GM19193 (cell line): ENCODE data around the gene BLOC1S3.

ENCODE experiments used
- POLR2A ChIP-seq: IDR thresholded peaks from 4 replicates; pipeline ENCODE4 v1.6.1; 2011; ENCODE audit not compliant: insufficient read depth, insufficient read length; ENCODE audit errors: extremely low read depth

Gene BLOC1S3

DNA sequence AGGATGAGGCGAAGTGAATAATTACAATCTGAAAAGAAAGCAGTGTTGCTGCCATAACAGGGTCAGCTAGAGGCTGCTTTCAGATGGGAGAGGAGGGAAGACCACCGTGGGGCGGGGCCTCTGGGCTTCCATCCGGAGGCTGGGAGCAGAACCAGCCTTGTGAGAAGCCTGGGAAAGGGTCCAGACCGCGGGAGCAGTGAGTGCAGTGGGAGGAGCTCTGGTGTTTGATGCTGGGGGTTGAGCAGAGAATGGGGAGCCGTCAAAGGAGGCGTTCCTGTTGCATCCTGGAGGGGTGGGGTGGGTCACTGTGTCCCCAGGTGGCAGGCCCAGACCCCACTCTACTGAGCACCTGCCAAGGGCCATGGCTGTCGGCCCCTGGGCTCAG, 35.9 kb upstream of the BLOC1S3 start:
- TF ChIP-seq POLR2A, result no peak

DNA sequence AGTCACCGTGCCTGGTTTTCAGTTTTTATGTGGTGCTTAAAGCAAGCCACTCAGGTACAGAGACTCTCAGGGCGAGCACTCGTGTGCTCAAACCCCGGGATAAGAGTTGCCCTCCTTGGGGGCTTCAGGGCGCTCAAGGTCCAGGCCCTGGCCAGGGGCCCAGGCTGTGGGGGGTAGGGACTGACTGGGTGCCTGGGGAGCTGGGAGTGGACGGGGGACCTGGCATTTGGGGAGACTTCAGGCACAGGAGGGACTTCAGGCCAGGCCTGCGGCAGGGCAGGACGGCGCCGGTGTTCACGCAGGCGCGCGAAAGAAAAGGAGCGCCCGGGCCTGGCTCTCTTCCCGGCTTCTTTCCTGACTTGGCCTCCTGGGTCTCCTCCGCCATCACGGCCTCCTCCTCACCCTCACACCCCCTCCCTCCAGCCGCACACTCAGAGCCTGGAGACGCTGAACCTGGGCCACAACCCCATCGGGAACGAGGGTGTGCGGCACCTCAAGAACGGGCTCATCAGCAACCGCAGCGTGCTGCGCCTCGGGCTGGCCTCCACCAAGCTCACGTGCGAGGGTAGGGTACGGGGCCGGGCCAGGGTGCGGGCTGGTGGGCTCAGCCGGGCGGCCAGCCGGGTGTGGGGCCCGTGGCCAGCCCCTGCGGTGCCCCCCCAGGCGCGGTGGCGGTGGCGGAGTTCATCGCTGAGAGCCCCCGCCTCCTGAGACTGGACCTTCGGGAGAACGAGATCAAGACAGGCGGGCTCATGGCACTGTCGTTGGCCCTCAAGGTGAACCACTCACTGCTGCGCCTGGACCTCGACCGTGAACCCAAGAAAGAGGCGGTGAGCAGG, 33.9 kb upstream of the BLOC1S3 start:
- no peak for TF ChIP-seq POLR2A

DNA sequence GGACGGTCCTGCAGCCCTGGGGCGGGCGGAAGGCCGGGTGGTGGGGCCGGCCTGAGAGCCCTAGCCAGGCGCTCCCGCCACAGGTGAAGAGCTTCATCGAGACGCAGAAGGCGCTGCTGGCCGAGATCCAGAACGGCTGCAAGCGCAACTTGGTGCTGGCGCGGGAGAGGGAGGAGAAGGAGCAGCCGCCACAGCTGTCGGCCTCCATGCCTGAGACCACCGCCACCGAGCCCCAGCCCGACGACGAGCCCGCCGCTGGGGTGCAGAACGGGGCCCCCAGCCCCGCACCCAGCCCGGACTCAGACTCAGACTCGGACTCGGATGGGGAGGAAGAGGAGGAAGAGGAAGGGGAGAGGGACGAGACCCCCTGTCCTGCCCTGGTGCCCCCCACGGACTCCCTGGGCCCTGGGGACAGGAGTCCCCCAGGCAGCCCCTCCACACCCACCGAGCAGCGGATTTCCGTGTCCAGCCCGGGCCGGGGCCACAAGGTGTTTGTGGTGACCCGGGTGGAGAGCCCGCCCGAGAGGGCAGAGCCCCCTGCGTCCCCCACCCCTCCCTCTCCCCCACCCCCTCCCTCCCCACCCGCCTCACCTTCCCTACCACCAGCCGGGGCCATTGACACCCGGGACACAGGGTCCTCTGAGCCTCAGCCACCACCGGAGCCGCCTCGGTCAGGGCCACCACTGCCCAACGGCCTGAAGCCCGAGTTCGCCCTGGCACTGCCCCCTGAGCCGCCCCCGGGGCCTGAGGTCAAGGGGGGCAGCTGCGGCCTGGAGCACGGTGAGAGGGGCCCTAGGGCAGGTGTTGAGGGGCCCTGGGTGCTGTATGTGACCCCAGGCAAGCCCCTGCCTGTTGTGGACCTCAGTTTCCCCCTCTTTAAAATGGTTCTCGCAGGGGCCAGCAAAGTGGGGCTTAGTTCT, 33.1 kb upstream of the BLOC1S3 start:
- TF ChIP-seq POLR2A, result no peak

DNA sequence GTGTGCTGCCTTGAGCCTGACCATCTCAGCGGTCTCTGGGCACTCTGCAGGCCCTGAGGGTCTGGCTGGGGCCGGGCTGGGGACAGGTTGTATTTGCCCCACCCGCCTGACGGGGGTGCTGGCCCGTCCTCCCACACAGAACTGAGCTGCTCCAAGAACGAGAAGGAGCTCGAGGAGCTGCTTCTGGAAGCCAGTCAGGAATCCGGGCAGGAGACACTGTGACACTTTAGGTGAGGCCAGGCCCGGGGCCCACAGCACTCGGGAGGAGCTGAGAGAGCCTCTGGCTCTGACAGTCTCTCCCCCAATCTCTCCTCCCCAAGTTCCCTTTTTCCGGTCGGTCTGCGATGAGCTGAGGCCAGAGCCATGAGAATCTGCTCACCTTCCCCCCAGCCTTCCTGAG, 32.3 kb upstream of the BLOC1S3 start:
- TF ChIP-seq POLR2A, result no peak

DNA sequence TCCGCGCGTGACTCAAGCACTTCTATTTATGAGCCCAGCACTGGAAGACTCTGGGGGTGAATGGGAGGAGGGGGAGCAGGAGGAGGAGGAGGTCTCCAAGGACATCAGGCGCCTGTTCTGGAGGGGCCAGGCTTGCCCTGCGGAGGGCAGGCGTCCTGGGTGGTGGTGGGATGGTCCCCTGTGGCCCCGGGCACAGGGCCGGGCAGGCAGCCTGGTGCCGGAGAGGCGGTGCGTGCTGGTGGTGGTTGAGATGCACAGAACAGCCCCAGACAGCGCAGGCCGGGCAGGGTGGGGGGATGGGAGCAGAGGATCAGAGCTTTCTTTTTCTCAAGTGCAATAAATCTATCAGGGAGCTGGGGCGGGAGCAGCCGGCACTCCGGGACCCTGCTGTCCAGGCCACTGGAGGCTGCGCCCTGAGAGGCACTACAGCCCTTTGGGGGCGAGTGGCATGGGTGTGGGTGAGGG, 31.8 kb upstream of the BLOC1S3 start:
- TF ChIP-seq POLR2A, result no peak

DNA sequence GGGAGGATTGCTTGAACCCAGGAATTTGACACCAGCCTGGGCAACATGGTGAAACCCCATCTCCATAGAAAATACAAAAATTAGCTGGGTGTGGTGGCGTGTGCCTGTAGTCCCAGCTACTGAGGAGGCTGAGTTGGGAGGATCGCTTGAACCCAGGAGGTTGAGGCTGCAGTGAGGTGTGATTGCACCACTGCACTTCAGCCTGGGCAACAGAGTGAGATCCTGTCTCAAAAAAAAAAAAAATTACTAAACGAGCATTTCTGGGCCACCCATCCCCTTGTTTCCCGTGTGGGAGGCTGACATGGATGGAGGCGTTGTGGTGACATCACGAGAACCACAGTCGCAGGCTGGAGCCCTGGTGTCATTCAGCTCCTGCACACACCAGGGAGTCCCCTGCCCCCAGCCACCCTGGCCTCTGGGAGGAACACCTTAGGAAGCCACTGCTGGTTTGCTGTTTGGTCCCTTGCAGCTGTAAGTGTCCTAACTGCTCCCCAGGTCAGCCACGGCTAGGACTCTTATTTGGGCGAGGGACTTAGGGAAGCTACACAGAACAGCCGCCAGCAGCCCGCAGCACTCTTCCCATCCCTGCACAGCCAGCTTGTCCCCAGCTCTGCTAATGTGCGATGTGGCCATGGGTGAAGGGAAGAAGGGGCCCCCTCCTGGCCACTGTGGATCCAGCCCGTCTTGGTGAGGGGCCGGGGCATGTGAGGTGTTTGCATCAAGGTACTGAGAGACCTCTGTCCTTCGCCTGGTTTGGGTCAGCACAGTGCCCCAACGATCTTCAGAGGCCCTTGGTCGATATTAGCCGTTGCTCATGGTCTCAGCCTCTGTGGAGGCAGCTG, 30.5 kb upstream of the BLOC1S3 start:
- no peak for TF ChIP-seq POLR2A

DNA sequence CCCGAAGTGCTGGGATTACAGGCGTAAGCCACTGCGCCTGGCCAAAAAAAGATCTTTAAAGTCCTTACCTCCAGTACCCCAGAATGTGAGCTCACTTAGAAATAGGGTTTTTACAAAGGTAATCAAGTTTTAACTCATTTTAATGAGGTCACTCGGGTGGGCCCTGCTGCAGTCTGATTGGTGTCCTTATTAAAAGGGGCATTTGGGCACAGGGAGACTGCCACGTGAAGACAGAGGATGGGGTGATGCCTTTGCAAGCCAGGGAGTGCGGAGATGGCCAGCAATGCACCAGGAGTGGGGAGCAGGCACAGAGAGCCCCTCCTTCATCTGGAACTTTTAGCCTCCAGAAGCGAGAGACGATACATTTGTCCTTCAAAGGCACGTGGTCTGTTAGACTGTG, 29.5 kb upstream of the BLOC1S3 start:
- no peak for TF ChIP-seq POLR2A

DNA sequence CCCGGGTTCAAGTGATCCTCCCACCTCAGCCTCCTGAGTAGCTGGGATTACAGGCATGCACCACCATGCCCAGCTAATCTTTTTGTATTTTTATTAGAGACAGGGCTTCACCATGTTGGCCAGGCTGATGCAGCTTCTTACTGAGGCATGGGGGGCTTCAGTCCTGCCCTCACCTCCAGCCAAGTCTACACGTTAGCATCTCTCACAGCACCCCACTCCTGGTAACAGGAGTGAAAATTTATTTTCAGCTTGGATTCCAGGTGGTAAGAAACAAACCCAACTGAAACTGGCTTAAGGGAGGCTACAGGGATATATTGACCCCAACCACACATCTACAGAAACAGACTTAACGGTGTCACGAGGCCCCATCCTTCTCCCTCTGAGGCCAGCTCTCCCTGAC, 28.4 kb upstream of the BLOC1S3 start:
- TF ChIP-seq POLR2A, result no peak

DNA sequence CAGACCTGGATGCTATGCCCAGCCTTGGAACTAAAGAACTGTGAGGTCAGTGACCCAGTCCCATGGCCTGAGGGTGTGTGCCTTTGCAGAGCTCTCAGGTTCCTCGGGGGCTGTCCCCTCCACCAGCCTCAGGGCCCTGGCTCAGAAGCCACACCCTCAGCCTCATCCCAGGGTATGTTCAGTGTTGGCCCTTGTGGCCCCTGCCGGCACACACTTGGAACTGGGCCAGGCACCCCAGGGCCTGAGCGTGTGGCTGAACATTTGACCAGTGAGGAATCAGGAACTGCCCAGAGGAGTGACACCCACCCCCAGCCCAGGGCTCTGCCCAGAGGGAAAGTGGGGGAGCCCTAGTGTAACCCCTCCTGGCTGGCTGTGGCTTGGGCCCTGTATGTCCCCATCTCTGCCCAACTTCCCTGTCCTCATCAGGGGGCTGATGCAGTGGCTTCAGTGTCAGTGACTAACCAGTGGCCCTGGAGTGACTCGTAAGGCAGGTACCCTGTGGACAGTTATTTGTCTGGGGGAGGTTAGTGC, 27.8 kb upstream of the BLOC1S3 start:
- peak; percentile 13 for TF ChIP-seq POLR2A

DNA sequence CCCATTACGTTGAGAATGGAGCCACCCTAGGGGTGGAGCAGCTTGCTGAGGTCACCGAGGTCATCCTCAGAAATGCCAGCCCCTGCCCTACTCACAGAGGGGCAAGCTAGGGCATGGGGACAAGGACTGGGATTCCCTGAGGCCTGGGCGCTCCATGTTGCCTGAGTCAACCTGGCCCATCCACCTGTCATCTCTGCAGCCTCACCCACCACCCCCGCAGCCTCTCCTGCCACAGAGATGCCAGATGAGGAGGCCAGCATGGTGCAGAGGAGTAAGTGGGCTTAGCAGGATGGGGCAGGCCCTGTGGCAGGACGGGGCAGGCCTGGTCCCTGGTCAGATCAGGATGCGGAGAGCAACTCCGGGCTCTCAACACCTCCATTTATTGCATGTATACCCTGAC, 27.3 kb upstream of the BLOC1S3 start:
- peak; percentile 8 for TF ChIP-seq POLR2A

DNA sequence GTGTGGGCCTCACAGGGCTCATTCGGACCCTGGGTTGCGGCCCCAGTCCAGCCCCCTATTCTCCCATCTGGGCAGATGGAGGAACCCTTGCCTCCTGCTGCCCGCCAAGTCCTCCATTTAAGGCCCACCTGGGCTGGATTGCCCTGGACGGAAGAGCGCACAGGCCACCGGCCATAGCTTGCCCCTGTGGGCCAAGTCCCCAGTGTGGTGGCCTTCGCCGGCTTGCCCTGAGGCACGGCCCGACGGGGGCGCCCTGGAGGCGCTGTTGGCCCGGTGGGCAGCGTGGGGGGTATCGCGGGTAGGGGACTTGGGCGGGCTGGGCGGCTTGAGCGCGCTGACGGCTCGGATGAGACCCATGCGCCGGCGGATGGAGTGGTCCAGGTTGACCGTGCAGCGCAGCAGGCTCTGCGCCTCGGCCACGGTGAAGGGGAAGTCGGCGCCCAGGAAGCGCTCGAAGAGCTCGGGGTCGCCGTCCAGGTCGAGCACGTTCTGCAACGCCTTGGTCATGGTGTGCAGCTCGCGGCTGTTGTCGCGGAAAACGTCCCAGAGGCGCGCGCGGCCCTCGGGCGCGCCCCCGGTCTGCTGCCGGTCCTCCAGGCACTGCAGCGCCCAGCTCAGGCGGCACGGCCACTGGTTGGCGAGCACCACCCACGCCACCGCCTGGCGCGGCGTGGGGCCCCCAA, 26.6 kb upstream of the BLOC1S3 start:
- TF ChIP-seq POLR2A, result no peak

DNA sequence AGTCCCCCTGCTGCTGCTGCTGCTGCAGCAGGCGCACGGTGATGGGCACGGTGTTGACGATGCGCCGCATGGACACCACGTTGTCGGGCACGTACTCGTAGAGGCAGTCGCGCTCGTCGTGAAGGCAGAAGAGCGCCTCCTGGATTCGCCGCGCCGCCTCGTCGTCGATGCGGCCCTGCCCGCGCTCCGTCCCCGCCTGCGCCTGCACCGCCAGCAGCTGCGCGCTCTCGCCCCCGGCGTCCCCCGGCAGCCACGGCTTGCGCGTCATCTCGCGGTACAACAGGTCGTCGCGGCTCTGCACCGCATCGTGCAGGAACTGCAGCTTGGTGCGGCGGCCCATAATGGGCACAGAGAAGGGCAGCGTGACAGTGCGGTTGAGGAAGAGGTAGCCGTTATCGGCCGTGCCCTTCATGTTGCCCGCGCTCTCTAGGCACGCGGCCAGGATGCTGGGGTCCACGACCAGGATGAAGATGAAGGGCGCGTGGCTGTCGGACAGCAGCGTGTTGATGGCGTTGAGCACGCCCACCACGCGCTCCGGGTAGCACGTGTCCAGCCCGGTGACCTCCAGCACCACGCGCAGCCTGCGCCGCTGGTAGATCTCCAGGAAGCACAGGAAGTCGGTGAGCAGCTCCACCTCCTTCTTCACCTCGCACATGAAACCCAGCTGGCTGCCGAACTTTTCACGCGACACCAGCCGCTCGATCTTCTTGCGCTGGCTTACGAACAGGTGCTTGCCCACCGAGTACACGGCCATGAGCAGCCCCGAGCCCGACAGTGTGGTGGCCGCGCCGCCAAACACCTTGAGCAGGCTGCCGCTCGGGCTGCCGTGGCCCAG, 25.9 kb upstream of the BLOC1S3 start:
- no peak for TF ChIP-seq POLR2A
